SK-N-SH (cell line): ENCODE measurements around the gene P3H3. TPM values are rescaled to one million over a fixed set of nuclear protein-coding genes. Genes with fewer than 3 reads are reported as not detected.

Source experiments
- CTCF ChIA-PET: fragments of 300-600, 350-600 bp; formaldehyde crosslinking; extraction: SDS; loops from one replicate; lab custom pipeline; 2021; lab: Yijun Ruan, JAX
- POLR2A ChIA-PET: fragments of 350-600 bp; sonication (Branson Sonifier 250); formaldehyde crosslinking; extraction: SDS; loops from one replicate; lab custom pipeline; 2020; ENCODE audit warnings: antibody characterized with exemption, inconsistent platforms; lab: Yijun Ruan, JAX
- DNase-seq: peaks from one replicate; pipeline ENCODE4 v3.0.0; 2012
- H2AFZ ChIP-seq: fragments of 200-600 bp; sonication (generic); 2 replicates; pipeline ENCODE4 v1.8.1; 2016; ENCODE audit warnings: antibody characterized with exemption, mild to moderate bottlenecking, low read depth
- H3F3A ChIP-seq: fragments of 200-600 bp; sonication (generic); replicated peaks from 2 replicates; pipeline ENCODE3; 2016; ENCODE audit warnings: antibody characterized with exemption, mild to moderate bottlenecking; ENCODE audit not compliant: insufficient read depth
- H3K27ac ChIP-seq, 2 experiments: fragments of 200-500 bp in 1 of 2; fragments of 200-600 bp in 1 of 2; sonication (Bioruptor generic) in 1 of 2; sonication (generic), shearing (Covaris generic) in 1 of 2; 2 replicates each; pipeline versions ENCODE4 v1.5.1 to v1.6.1; 2014 to 2016; ENCODE audit warnings: low read depth in 2 of 2, inconsistent platforms in 1 of 2, low read length in 1 of 2, mild to moderate bottlenecking in 1 of 2, mixed read lengths in 1 of 2
- H3K27me3 ChIP-seq: fragments of 200-600 bp; sonication (generic), shearing (Covaris generic); 2 replicates; pipeline ENCODE4 v1.6.1; 2016; ENCODE audit warnings: mixed run types; ENCODE audit not compliant: insufficient read depth
- H3K36me3 ChIP-seq, 2 experiments: fragments of 200-500 bp in 1 of 2; fragments of 200-600 bp in 1 of 2; sonication (Bioruptor generic) in 1 of 2; sonication (generic) in 1 of 2; replicated peaks in 1 of 2; 2 replicates each; pipeline versions ENCODE3 to v1.5.1; 2014 to 2016; ENCODE audit warnings: low read length in 1 of 2, mild to moderate bottlenecking in 1 of 2; ENCODE audit not compliant: insufficient read depth in 2 of 2, control insufficient read depth in 1 of 2
- H3K4me1 ChIP-seq, 2 experiments: fragments of 200-500 bp in 1 of 2; fragments of 200-600 bp in 1 of 2; sonication (Bioruptor generic) in 1 of 2; sonication (generic), shearing (Covaris generic) in 1 of 2; 2 replicates each; pipeline versions ENCODE4 v1.5.1 to v1.6.1; 2014 to 2016; ENCODE audit warnings: low read depth in 1 of 2, low read length in 1 of 2, mixed run types in 1 of 2; ENCODE audit not compliant: insufficient read depth in 2 of 2, control insufficient read depth in 1 of 2
- H3K4me2 ChIP-seq: fragments of 200-600 bp; sonication (generic), shearing (Covaris generic); 2 replicates; pipeline ENCODE4 v1.6.1; 2017; ENCODE audit warnings: mixed run types
- H3K4me3 ChIP-seq, 2 experiments: fragments of 200-500 bp in 1 of 2; fragments of 200-600 bp in 1 of 2; sonication (Bioruptor generic) in 1 of 2; sonication (generic), shearing (Covaris generic) in 1 of 2; 2 replicates each; pipeline versions ENCODE4 v1.5.1 to v1.8.1; 2014 to 2016; ENCODE audit warnings: low read depth in 2 of 2, inconsistent platforms in 1 of 2, low read length in 1 of 2, mild to moderate bottlenecking in 1 of 2, mixed read lengths in 1 of 2, moderate library complexity in 1 of 2
- H3K79me2 ChIP-seq: fragments of 200-600 bp; sonication (generic); 2 replicates; pipeline ENCODE4 v1.8.1; 2017; ENCODE audit warnings: mild to moderate bottlenecking; ENCODE audit not compliant: insufficient read depth
- H3K9ac ChIP-seq: fragments of 200-600 bp; sonication (generic); 2 replicates; pipeline ENCODE4 v1.6.1; 2017; ENCODE audit warnings: mixed run types
- H3K9me2 ChIP-seq: fragments of 200-600 bp; sonication (generic); 2 replicates; pipeline ENCODE4 v1.6.1; 2017; ENCODE audit warnings: mixed run types
- H3K9me3 ChIP-seq: fragments of 200-600 bp; sonication (generic); 2 replicates; pipeline ENCODE4 v1.6.1; 2017; ENCODE audit warnings: mixed run types, mild to moderate bottlenecking, moderate library complexity
- H4K20me1 ChIP-seq: fragments of 200-600 bp; sonication (generic); 2 replicates; pipeline ENCODE4 v1.6.1; 2017; ENCODE audit warnings: mild to moderate bottlenecking, mixed run types; ENCODE audit not compliant: insufficient read depth
- FOSL2 ChIP-seq: IDR thresholded peaks from 2 replicates; pipeline ENCODE4 v1.4.0; 2012; ENCODE audit warnings: low read depth, mild to moderate bottlenecking, moderate library complexity, borderline replicate concordance
- GATA2 ChIP-seq: sonication (generic); formaldehyde crosslinking; IDR thresholded peaks from 2 replicates; pipeline ENCODE4 v1.5.0; 2020; ENCODE audit warnings: mild to moderate bottlenecking, missing genetic modification reagents
- JUND ChIP-seq: IDR thresholded peaks from 2 replicates; pipeline ENCODE4 v1.4.0; 2012
- MEF2A ChIP-seq: IDR thresholded peaks from 2 replicates; pipeline ENCODE4 v1.4.0; 2012; ENCODE audit warnings: low read depth, borderline replicate concordance
- MXI1 ChIP-seq: IDR thresholded peaks from 2 replicates; pipeline ENCODE4 v1.6.1; 2012; ENCODE audit warnings: mild to moderate bottlenecking, low read depth, low read length, improper control_type of control experiment
- NFIC ChIP-seq: IDR thresholded peaks from 2 replicates; pipeline ENCODE4 v1.4.0; 2012; ENCODE audit warnings: borderline replicate concordance
- POLR2AphosphoS5 ChIP-seq: IDR thresholded peaks from 2 replicates; pipeline ENCODE4 v1.6.1; 2012; ENCODE audit warnings: low read depth, low read length
- SMC3 ChIP-seq: IDR thresholded peaks from 2 replicates; pipeline ENCODE4 v1.6.1; 2012; ENCODE audit warnings: low read depth, low read length, improper control_type of control experiment
- TAF1 ChIP-seq: IDR thresholded peaks from 2 replicates; pipeline ENCODE4 v1.6.1; 2012; ENCODE audit warnings: low read depth, mild to moderate bottlenecking, low read length, moderate library complexity, borderline replicate concordance
- YY1 ChIP-seq: IDR thresholded peaks from 2 replicates; pipeline ENCODE4 v1.4.0; 2012; ENCODE audit warnings: low read depth, mild to moderate bottlenecking
- WGBS: methylation state at CpG from one replicate; pipeline ENCODE4 v1.1.6; 2017; ENCODE audit warnings: low lambda C conversion rate; 5-methylcytosine and 5-hydroxymethylcytosine counted together
- polyA plus RNA-seq, 3 experiments: library from polyadenylated mRNA; depleted of rRNA; stranded (reverse); fragments of >200 nt; gene quantifications; 2 replicates each; pipeline ENCODE4 v1.2.3, GENCODE V29; 2012
- TF ChIP-seq, protein P1 (sequence below): fragments of 200-600 bp; sonication (generic); IDR thresholded peaks from 2 replicates; pipeline ENCODE4 v1.6.1; 2017; ENCODE audit warnings: antibody characterized with exemption, mild to moderate bottlenecking, moderate library complexity

P3H3 gene
- polyA plus RNA-seq, 1 of the 3 experiments (the other 2 are of a cell fraction), result 74.6 TPM

GRCh38 chr12:6790496-6791150 lies 37.6 kb upstream of the P3H3 start:
- Histone ChIP-seq H3K9me3 (no peaks in the 10 kb centered on the region), H3K9ac (no peak overlapping the region), H3K27me3 (no peaks in the 10 kb centered on the region), H3K4me3 (no peak overlapping the region), H3F3A (no peaks in the 10 kb centered on the region), H3K9me2 (no peaks in the 10 kb centered on the region), H3K4me2 (no peak overlapping the region), H4K20me1 (no peaks in the 10 kb centered on the region), H3K27ac (no peak overlapping the region), H3K36me3 (no peaks in the 10 kb centered on the region), H3K4me1 (peaks cover 0 to 9% of the 10 kb centered on the region in 2 experiments; a peak in 1 of 4 replicates), H2AFZ (no peak overlapping the region), H3K79me2 (no peaks in the 10 kb centered on the region)
- ChIA-PET CTCF (interaction anchor here (0.6 to 3.4 kb wide), 5 partner anchors 12 to 440 kb away, joined by 3 to 17 read pairs (median 3); partner anchors contain the start of genes MLF2 and PTMS), POLR2A (no interaction called here)
- WGBS, result 88% methylated on average over 10 of the region's 12 CpGs
- DNase-seq, result no peak
- TF ChIP-seq, protein P1, sequence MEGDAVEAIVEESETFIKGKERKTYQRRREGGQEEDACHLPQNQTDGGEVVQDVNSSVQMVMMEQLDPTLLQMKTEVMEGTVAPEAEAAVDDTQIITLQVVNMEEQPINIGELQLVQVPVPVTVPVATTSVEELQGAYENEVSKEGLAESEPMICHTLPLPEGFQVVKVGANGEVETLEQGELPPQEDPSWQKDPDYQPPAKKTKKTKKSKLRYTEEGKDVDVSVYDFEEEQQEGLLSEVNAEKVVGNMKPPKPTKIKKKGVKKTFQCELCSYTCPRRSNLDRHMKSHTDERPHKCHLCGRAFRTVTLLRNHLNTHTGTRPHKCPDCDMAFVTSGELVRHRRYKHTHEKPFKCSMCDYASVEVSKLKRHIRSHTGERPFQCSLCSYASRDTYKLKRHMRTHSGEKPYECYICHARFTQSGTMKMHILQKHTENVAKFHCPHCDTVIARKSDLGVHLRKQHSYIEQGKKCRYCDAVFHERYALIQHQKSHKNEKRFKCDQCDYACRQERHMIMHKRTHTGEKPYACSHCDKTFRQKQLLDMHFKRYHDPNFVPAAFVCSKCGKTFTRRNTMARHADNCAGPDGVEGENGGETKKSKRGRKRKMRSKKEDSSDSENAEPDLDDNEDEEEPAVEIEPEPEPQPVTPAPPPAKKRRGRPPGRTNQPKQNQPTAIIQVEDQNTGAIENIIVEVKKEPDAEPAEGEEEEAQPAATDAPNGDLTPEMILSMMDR, result no peak
- TF ChIP-seq GATA2 (no peak), MEF2A (no peak), JUND (no peak), FOSL2 (no peak), TAF1 (no peak), NFIC (no peak), SMC3 (no peak)

DNA sequence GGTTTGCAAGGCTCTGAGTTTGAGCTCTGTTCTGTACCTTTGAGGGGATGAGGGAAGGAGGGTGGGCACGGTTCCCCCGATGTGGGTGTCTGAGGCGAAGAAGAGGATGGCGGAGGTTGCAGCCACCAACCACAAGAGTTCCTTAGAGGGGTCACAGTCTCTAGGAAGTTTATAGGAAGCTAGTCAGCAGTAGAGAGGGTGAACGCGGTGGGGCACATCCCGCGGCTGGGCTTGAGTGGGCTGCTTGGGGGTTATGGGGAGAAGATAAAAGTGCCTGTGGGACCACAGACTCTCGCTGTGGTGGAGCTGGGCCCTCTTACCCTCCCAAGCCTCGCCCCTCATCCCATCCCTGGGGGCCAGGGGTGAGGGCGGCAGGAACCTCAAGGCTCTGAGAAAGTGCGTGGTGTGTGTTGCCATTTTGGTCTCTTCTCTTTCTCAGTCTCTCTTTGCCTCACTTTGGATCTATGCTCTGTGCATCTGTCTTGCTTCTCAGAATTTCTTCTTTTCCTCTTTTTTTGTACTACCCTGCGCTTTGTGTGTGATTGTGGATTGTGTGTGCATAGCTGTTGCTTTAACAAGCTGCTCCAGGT lies 36.2 kb upstream of the P3H3 start:
- no peak overlapping the region for H3K9ac ChIP-seq
- no peaks in the 10 kb centered on the region for H3K9me3 ChIP-seq
- H3K9me2 ChIP-seq, result no peaks in the 10 kb centered on the region
- POLR2A ChIA-PET, result no interaction called here
- H3K4me2 ChIP-seq, result no peak overlapping the region
- 92% methylated on average over 13 of the region's 13 CpGs for WGBS
- peaks cover 0 to 9% of the 10 kb centered on the region in 2 experiments; a peak in 1 of 4 replicates for H3K4me1 ChIP-seq
- no peak for DNase-seq
- H3K36me3 ChIP-seq, result no peaks in the 10 kb centered on the region
- H4K20me1 ChIP-seq, result no peaks in the 10 kb centered on the region
- CTCF ChIA-PET, result interaction anchor here (1.0 to 3.4 kb wide), 12 partner anchors 11 to 56 kb away, joined by 3 to 19 read pairs (median 4); partner anchors contain the start of genes MLF2 and P3H3
- no peaks in the 10 kb centered on the region for H3F3A ChIP-seq
- H3K4me3 ChIP-seq, result no peak overlapping the region
- TF ChIP-seq POLR2AphosphoS5, result no peak
- no peak for TF ChIP-seq MXI1
- TF ChIP-seq TAF1, result no peak
- TF ChIP-seq YY1, result no peak
- no peak overlapping the region for H2AFZ ChIP-seq
- H3K79me2 ChIP-seq, result no peaks in the 10 kb centered on the region
- H3K27ac ChIP-seq, result no peak overlapping the region
- no peaks in the 10 kb centered on the region for H3K27me3 ChIP-seq
